Measurements from ENCODE around the gene IRF8. TPM values are rescaled to one million over a fixed set of nuclear protein-coding genes. Genes with fewer than 3 reads are reported as not detected.
A peak's percentile ranks its signal among the peaks of the same experiment; 100 is the strongest.

IRF8 gene
- total RNA-seq, 2 donors from 2014 or later = 6.3 to 12.1 TPM

DNA sequence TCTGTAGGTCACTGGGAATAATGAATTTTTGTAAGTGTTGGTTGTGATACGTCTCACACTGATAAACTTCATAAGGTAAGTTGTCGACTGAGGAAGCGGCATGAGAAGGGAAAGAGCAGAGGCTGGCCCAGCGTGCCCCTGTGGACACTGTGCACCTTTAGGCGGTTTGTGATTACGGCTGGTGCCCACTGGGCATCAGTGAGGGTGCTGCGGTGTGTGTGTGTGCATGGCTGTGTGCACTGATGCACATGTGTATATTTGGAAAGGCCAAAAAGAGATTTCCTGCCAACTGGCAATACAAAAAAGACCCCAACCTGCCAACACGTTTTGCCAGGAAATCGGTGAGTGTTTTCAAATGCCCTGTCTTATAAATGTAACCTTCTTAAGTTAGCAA is 11.9 kb downstream of the IRF8 start:
- Mint-ChIP-seq H3K27me3 (no peaks in the 10 kb centered on the region), H3K4me3 (no peak overlapping the region), H3K36me3 (ENCODE audit: low read depth) (peaks cover 65% of the 10 kb centered on the region), H3K9me3 (no peaks in the 10 kb centered on the region), H3K4me1 (no peaks in the 10 kb centered on the region), H3K27ac (no peak overlapping the region)
- ATAC-seq (replicated peaks) = no peak

DNA sequence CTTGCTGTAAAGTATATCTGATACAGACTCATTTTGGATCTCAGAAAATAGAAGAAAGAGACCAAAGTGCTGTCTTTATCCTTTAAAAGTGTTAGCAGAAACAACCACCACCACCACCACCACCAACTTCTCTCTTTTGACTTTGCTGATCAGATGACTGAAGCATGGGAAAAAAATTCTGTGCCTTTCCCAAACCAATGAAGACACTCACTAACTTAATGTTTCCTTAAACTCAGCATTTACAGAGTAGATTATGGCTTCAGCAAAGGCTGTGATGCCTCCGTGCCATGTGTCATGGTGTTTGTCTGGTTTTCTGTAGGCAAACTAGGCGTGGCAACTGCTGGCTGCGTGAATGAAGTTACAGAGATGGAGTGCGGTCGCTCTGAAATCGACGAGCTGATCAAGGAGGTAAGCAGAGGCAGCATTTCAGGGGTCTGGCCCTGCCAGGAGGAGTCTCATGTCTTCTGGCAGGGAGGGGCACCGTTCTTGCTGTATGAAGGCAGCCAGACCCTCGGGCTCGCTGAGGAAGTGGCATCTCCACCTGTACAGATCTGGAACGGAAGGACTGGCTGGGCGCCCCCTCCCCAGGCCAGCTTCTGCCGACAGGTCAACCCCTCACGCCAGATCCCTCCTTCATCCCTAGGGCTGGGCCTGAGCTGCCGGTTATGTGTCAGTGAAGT is 12.4 kb downstream of the IRF8 start:
- peaks cover 60% of the 10 kb centered on the region for H3K36me3 Mint-ChIP-seq (ENCODE audit: low read depth)
- no peak overlapping the region for H3K27ac Mint-ChIP-seq
- H3K9me3 Mint-ChIP-seq = no peaks in the 10 kb centered on the region
- H3K4me3 Mint-ChIP-seq = no peak overlapping the region
- no peaks in the 10 kb centered on the region for H3K27me3 Mint-ChIP-seq
- ATAC-seq (replicated peaks) = no peak
- H3K4me1 Mint-ChIP-seq = no peaks in the 10 kb centered on the region

GRCh38 chr16:85912211-85912974 is 13.4 kb downstream of the IRF8 start:
- no peaks in the 10 kb centered on the region for H3K27me3 Mint-ChIP-seq
- H3K9me3 Mint-ChIP-seq = no peaks in the 10 kb centered on the region
- H3K36me3 Mint-ChIP-seq (ENCODE audit: low read depth) = peaks cover 53% of the 10 kb centered on the region
- no peak for ATAC-seq (replicated peaks)
- H3K27ac Mint-ChIP-seq = no peak overlapping the region
- no peaks in the 10 kb centered on the region for H3K4me1 Mint-ChIP-seq
- no peak overlapping the region for H3K4me3 Mint-ChIP-seq

DNA sequence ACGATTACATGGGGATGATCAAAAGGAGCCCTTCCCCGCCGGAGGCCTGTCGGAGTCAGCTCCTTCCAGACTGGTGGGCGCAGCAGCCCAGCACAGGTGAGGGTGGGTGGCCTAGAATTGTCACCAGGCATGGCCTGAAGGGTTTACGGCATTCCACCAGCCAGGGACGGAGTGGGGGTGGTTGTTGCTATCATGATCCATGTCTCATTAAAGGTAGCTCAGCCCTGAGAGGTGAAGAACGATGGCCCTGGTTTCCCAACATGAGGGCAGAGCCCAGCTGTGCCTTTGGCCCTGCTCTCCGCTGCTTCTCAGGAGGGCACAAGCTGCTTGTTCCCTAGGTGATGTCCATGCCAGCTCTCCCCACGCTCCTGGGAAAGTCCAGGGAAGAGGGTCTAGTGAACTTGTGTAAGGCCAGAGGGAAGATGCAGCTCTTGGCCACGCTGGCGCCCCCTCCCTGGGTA is 14.2 kb downstream of the IRF8 start:
- H3K9me3 Mint-ChIP-seq = no peaks in the 10 kb centered on the region
- H3K36me3 Mint-ChIP-seq (ENCODE audit: low read depth) = peaks cover 56% of the 10 kb centered on the region
- H3K4me3 Mint-ChIP-seq = no peak overlapping the region
- no peak overlapping the region for H3K27ac Mint-ChIP-seq
- H3K4me1 Mint-ChIP-seq = peaks cover 7% of the 10 kb centered on the region
- H3K27me3 Mint-ChIP-seq = no peaks in the 10 kb centered on the region
- no peak for ATAC-seq (replicated peaks)

- Mint-ChIP-seq H3K4me3 (no peak overlapping the region), H3K4me1 (peaks cover 7% of the 10 kb centered on the region), H3K27ac (no peak overlapping the region), H3K36me3 (ENCODE audit: low read depth) (peaks cover 50% of the 10 kb centered on the region), H3K27me3 (no peaks in the 10 kb centered on the region), H3K9me3 (no peaks in the 10 kb centered on the region)
- no peak for ATAC-seq (replicated peaks)
Observed at GRCh38 chr16:85913688-85914422, 14.9 kb downstream of the IRF8 start.

DNA sequence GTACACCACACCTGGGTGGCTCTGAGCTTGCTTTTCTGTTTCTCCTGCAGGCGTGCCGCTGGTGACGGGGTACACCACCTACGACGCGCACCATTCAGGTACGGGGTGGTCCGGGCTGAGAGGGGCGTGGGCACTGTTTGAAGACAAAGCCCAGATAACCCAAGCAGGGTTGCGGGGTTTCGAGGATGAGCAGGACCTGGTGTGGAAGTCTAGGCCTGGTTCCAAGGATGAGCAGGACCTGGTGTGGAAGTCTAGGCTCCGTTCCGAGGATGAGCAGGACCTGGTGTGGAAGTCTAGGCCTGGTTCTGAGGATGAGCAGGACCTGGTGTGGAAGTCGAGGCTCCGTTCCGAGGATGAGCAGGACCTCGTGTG is 15.4 kb downstream of the IRF8 start:
- peaks cover 8% of the 10 kb centered on the region for H3K4me1 Mint-ChIP-seq
- H3K27ac Mint-ChIP-seq = no peak overlapping the region
- peaks cover 46% of the 10 kb centered on the region for H3K36me3 Mint-ChIP-seq (ENCODE audit: low read depth)
- no peak overlapping the region for H3K4me3 Mint-ChIP-seq
- H3K27me3 Mint-ChIP-seq = no peaks in the 10 kb centered on the region
- H3K9me3 Mint-ChIP-seq = no peaks in the 10 kb centered on the region
- ATAC-seq (replicated peaks) = no peak

GRCh38 chr16:85915125-85915845 is 16.3 kb downstream of the IRF8 start:
- no peak for ATAC-seq (replicated peaks)
- Mint-ChIP-seq H3K4me3 (no peak overlapping the region), H3K27me3 (no peaks in the 10 kb centered on the region), H3K4me1 (peaks cover 10% of the 10 kb centered on the region), H3K27ac (no peak overlapping the region), H3K36me3 (ENCODE audit: low read depth) (peaks cover 46% of the 10 kb centered on the region), H3K9me3 (no peaks in the 10 kb centered on the region)

DNA sequence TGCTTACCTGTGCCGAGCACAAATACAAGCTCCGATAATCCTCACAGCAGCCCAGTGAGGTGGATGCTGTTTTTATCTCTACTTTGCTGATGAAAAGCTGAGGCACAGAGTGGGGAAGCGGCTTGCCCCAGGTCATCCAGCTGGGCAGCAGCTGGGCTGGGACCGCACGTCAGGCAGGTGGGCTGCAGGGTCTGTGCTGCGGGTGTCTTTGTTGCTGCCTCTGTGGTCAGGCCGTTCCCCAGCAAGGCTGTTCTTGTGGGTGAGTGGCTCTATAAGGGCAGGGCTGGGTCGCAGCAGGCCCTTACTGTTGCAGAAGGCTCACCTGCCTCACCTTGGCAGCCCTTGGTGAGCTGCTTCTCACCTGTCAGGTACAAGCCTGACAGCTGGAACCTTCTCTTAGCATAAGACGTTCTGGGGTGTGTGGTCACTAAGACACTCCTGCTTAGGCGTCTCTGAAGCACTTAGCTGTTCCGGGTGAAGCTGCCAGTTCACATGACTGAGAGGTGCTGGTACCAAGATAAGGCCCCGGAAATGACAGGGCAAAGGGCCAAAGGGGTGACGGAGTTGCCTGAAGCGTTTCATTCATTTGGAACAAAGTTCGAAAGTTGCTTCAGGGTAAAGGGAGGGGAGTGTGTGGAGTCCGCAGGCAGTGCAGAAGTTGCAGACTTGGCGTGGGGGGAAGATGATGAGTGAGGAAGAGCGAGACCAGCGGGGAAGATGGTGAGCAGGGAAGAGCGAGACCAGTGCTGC is 17.4 kb downstream of the IRF8 start:
- peaks cover 49% of the 10 kb centered on the region for H3K36me3 Mint-ChIP-seq (ENCODE audit: low read depth)

DNA sequence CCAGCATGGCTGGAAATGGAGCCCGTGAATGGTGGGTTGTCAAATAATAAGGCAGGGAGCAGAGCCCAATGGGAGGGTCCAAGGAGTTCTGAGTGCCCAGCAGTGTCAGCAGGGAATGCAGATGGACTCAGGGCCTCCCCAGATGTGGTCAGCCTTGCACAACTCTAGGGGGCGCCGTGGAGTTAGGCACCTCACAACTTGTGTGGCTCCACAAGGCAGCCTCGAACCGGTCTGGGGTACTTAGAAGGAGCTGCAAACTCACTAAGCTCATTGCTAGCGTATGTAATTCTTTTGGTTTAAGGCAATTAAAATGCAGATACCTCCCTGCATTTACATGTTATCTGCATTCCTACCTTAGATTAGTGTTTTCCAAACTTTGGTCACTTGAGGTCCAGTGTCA is 18.1 kb downstream of the IRF8 start:
- no peak for ATAC-seq (replicated peaks)
- H3K9me3 Mint-ChIP-seq = no peaks in the 10 kb centered on the region
- peaks cover 46% of the 10 kb centered on the region for H3K36me3 Mint-ChIP-seq (ENCODE audit: low read depth)
- no peaks in the 10 kb centered on the region for H3K27me3 Mint-ChIP-seq
- no peak overlapping the region for H3K27ac Mint-ChIP-seq
- peaks cover 10% of the 10 kb centered on the region for H3K4me1 Mint-ChIP-seq
- no peak overlapping the region for H3K4me3 Mint-ChIP-seq

More for the DNA sequence above, 17.4 kb downstream of the IRF8 start:
- Mint-ChIP-seq H3K27ac (no peak overlapping the region), H3K4me1 (peaks cover 10% of the 10 kb centered on the region), H3K27me3 (no peaks in the 10 kb centered on the region), H3K4me3 (no peak overlapping the region), H3K9me3 (no peaks in the 10 kb centered on the region)
- ATAC-seq (replicated peaks) = no peak

DNA sequence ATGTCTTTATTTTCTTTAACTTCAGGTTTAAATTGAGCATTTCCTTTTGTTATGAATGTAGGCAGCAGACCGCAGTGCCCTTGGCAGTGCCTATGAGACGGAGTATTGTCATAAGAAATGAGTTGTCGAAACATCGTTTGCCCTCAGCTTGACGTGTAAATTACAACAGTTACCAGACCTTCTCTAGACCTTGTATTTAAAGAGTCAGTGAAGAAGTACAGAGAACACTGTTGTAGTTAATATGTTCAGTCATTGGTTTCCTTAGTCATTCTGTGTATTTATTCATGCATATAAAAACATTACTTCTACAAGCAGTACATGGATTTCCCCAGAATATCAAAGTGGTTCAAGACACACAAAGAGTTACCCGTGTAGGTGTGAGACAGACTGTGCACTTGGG is 19.0 kb downstream of the IRF8 start:
- H3K9me3 Mint-ChIP-seq = no peaks in the 10 kb centered on the region
- peaks cover 10% of the 10 kb centered on the region for H3K4me1 Mint-ChIP-seq
- no peak overlapping the region for H3K27ac Mint-ChIP-seq
- peaks cover 42% of the 10 kb centered on the region for H3K36me3 Mint-ChIP-seq (ENCODE audit: low read depth)
- no peaks in the 10 kb centered on the region for H3K27me3 Mint-ChIP-seq
- no peak overlapping the region for H3K4me3 Mint-ChIP-seq
- ATAC-seq (replicated peaks) = peak; percentile 69

DNA sequence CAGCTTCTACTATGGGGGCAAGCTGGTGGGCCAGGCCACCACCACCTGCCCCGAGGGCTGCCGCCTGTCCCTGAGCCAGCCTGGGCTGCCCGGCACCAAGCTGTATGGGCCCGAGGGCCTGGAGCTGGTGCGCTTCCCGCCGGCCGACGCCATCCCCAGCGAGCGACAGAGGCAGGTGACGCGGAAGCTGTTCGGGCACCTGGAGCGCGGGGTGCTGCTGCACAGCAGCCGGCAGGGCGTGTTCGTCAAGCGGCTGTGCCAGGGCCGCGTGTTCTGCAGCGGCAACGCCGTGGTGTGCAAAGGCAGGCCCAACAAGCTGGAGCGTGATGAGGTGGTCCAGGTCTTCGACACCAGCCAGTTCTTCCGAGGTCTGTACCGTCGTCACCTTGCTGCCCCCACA is 19.5 kb downstream of the IRF8 start:
- Mint-ChIP-seq H3K36me3 (ENCODE audit: low read depth) (peaks cover 42% of the 10 kb centered on the region), H3K27ac (no peak overlapping the region), H3K27me3 (no peaks in the 10 kb centered on the region), H3K9me3 (no peaks in the 10 kb centered on the region), H3K4me3 (no peak overlapping the region), H3K4me1 (peaks cover 10% of the 10 kb centered on the region)
- no peak for ATAC-seq (replicated peaks)

DNA sequence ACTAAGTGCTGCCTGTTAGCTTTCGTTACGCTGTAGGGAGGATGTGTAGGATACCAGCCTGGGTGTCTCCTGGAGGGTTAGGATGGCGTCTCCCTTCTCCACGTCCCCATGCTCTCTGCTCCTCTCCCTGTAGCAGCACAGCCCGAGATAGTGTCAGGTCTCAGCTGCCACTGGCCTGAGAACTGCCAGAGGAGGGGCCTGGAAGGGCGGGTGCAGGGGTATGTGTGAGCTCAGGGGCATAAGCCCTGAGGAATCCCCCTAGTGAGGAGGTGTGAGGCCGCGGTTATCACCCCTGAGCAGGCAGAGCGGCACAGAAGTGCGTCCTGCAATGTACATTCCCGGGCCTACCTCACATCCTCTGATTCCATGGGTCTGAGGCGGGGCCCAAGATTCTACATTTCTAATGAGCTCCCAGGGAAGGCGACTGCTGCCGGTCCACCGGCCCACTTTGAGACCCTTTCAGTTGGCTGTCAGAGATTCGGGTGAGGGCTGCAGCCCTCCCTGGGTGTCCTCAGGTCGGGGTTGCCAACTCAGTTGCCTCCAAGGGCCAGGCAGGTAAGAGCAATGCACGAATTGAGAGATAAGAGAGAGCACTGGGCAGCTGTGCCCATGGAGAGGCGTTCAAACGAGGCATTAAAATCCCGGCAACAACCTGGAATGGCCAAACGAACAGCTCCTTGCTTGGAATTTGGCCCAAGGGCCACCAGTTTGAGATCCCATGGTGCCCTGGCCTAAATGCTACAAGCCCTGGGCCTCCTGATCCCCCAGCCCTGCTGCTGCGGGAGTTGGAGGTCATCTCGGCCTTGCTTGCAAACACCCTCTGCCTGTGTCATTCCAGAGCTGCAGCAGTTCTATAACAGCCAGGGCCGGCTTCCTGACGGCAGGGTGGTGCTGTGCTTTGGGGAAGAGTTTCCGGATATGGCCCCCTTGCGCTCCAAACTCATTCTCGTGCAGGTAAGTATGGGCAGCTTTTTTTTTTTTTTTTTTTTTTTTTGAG is 20.6 kb downstream of the IRF8 start:
- Mint-ChIP-seq H3K27ac (no peak overlapping the region), H3K27me3 (no peaks in the 10 kb centered on the region), H3K36me3 (ENCODE audit: low read depth) (peaks cover 38% of the 10 kb centered on the region), H3K4me1 (peaks cover 10% of the 10 kb centered on the region), H3K4me3 (no peak overlapping the region), H3K9me3 (no peaks in the 10 kb centered on the region)
- ATAC-seq (replicated peaks) = no peak

DNA sequence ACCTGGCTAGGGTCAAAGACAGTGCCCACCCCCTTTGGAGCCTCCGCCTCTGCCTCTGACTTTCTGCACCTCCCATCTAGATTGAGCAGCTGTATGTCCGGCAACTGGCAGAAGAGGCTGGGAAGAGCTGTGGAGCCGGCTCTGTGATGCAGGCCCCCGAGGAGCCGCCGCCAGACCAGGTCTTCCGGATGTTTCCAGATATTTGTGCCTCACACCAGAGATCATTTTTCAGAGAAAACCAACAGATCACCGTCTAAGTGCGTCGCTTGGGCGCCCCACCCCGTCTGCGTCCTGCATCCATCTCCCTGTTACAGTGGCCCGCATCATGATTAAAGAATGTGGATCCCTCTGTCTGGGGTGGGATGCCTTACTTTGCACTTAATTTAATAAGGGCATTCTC is 22.1 kb downstream of the IRF8 start:
- Mint-ChIP-seq H3K36me3 (ENCODE audit: low read depth) (peaks cover 38% of the 10 kb centered on the region), H3K4me1 (peaks cover 10% of the 10 kb centered on the region)

More for the DNA sequence above, 22.1 kb downstream of the IRF8 start:
- H3K27me3 Mint-ChIP-seq = no peaks in the 10 kb centered on the region
- H3K4me3 Mint-ChIP-seq = no peak overlapping the region
- H3K9me3 Mint-ChIP-seq = no peaks in the 10 kb centered on the region
- H3K27ac Mint-ChIP-seq = no peak overlapping the region
- ATAC-seq (replicated peaks) = no peak

Measured in activated T-helper 17 cell treated with anti-CD3 and anti-CD28 coated beads, Interleukin-2, amount 50 U/mL, for 72 hours (primary cell).